HG03457 (cell line): ENCODE measurements around the gene TOM1.
A peak's percentile ranks its signal among the peaks of the same experiment; 100 is the strongest.
"Not testable (repeated sequence)": the region's sequence is repeated elsewhere in the genome, so short reads cannot be mapped to it uniquely, and the experiment has no call there.

Source experiments
- ATAC-seq: cut with Tn5 transposase; IDR thresholded peaks from one replicate; pipeline ENCODE4 v1.9.1; 2021; ENCODE audit warnings: moderate number of reproducible peaks; ENCODE audit not compliant: unreplicated experiment

The TOM1 gene

DNA sequence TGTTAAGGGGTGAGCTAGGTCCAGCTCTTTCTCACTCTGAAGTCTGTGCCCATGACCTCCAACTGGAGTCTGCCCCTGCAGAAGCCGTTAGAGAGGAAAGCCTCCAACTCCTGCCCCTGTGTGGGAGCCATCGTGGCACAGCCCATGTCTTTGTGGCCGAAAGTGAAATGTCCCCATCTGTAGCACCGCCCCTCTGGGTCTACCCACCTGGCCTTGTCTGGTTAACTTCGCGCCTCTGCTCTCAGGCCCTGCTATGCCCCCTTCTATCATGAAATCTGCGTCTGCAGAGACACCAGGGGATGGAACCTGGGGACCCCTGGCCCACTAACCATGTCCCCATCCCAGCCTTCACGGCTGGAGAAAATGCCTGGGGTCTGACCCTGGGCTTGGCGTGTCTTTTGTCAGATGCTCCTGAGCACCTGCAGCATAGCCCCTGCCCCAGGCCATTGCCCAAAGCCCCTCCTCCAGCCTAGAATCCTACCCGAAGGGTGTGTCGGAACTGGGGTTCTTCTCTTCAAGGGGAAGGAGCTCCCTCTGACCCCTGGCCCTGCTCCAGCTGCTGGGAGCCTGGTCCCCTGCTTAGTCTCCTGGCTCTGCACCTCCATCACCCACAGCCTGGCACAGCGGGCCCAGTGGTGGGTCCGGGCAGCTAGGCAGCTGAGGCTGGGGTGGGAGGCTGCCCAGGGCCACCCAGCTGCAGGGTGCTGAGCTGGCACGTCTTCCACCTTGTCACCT lies 45.4 kb downstream of the TOM1 start:
- no peak for ATAC-seq

DNA sequence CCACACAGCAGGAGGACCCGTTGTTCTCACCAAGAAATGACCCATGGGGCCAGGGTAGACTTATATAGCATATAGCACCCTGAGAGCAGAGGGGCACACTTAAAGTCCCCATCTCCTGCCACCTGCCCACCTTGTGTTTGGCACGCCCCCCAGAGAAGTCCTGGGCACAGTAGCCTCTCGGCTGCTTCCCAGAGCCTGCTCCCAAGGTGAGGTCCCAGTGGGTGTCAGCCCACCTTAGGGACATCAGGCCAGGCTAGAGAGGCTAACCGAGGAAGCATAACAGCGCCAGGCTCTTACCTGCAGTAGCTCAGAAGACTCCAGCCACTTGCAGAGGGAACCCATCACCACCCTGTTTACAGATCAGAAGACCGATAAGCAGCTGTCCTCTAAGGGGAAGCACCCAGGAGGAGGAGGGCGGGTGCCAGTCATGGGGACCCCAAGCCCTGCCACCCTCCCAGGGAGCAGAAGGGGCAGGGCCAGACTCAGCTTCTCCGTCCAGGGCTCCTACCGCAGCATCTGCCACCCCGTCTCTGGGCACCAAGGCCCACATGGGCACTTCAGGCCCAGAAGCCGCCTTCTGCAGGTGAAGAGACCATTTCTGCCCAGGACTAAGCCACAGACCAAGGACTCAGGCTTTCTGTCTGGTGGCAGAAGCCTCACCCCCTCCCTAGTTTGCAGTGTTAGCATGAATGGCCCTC lies 46.3 kb downstream of the TOM1 start:
- ATAC-seq = no peak

GRCh38 chr22:35346596-35347220 lies 47.0 kb downstream of the TOM1 start:
- no peak for ATAC-seq

DNA sequence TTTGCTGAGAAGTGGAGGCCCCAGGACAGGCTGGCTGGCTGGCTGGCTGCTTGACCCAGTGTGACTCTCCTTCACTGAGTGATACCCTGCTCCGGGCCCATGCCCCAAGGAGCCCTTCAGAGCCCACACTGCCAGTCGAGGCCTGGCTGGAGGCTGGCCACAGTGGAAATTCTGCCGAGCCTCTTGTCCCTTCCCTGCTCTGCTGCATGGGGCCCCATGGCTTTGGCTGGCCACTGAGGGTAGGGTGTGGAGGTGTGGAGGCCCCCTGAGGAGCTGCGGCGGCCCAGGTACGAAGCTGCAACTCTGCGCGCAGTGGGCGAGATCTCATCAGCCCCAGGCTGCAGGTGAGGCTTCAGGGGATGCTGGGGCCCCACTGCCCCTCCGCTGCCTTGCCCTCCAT lies 47.8 kb downstream of the TOM1 start:
- ATAC-seq = no peak

- ATAC-seq = no peak
Observed at GRCh38 chr22:35348026-35348590, 48.4 kb downstream of the TOM1 start.

GRCh38 chr22:35348703-35349102 lies 49.0 kb downstream of the TOM1 start:
- no peak for ATAC-seq

DNA sequence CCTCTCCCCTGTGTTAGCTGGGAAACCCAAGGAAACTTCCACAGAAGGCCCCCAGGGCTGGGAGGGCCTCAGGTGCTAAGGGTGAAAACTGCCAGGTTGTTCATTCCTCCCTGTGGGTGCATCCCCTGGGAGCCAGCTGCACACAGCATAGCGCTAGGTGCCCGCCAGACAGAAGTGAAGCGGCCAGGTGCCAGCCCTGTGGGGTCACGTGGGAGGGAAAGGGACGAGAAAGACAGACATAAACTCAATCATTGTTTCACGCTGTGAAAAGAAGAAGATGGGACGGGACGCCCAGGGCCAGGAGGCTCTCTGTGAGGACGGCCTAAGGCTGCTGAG lies 49.6 kb downstream of the TOM1 start:
- no peak for ATAC-seq

DNA sequence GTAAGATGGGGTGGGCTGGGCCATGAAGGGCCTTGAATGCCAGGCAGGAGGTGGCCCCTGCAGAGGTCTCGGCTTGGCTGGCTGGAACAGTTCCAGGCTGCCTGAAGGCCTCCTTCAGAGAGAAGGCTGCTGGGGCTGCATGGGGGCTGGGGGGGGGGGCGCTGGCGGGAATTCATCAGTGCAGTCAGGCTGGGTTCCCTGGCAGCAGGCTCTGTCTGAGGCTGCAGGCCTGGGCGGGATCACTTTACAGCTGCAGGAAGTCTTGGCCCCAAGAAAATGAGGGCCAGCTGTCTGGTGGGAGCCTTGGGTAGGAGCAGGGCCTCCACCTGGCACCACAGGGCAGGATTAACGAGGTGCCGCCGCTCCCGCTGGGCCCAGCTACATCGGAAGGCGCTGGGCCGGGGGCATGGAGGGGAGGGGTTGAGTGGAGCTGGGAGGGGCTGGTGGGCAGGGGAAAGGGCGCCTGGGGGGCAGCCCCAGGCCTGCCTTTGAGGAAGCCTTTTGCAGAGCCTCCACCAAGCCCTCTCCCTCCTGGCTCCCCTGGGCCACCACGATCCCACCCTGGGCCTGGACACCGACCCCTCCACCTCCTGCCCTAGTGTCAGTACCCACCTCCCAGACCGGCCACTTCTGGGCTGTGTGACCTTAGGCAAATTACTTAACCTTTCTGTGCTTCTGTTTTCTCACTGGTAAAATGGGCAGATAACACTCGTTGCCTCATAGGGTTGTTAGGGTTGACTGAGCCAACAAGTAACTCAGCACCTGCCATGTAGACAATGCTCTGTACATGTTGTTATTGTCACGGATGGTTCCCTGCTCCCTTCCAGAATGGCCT lies 50.2 kb downstream of the TOM1 start:
- ATAC-seq = no peak

GRCh38 chr22:35350539-35351503 lies 51.1 kb downstream of the TOM1 start:
- ATAC-seq = peak; percentile 55

- no peak for ATAC-seq
Observed at GRCh38 chr22:35352214-35353111, 52.8 kb downstream of the TOM1 start.

DNA sequence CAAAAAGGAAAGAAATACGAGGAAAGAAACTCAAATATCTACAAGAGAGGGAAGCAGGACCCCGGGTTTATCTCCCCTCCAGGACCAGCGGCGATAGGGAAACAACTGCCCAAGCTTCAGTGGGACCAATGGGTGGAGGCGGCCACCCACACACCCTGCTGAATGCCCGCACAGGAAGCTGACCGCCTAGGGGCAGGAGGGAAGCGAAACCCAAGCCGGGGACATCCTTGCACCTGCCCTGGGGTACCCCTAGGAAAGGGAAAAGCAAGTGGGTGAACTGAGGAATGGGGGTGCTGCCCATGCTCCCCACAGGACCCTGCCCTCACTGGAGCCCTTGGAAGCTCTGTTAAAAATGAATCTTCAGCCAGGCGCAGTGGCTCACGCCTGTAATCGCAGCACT lies 53.6 kb downstream of the TOM1 start:
- ATAC-seq = no peak

DNA sequence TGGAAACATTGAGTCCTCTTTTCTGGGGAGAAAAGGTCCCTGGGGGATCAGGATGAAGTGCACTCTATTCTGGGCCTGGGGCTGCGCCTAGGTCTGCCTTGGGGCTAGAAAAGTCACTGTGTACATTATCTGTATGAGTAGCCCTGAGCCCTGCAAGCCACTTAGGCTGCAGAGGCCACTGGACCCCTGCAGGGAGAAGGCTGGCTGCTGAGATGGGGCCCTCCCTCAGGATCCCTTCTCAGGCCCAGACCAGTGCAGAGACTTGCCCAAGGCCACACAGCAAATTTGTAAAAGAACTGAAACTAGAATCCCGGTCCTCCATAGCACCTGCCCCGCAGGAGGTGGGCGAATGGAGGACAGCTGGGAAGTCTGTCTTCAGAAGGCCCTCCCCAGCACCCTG lies 54.4 kb downstream of the TOM1 start:
- ATAC-seq = no peak

DNA sequence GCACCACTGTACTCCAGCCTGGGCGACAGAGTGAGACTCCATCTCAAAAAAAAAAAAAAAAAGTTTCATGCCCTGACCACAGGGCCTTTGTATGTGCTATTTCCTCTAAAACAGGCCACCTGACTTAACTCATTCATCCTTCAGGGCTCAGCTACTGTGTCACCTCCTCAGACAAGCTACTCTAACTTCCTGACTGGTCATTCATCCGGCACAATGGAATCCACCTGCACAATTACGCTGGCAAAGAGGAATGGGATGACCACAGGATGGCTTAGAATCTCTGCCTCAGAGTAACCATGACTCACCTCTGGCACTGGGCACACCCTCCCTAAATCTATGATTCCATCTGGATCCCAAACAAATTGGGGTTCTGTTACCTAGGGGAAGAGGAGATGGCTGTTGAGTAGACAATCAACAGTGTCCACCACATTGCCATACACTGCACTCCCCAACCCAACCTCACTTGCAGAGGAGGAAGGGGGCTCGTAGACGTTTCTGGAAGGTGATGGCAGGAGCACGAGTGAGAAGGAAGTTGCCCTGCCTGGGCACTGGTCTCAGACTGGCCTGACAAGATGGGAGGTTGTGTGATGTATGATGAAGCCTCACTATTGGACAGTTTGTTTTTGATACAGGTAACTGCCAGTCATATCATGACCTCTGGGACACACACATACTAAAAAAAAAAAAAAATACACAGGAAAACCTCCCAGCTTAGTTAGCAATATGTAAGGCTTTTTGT lies 58.4 kb downstream of the TOM1 start:
- no peak for ATAC-seq

- ATAC-seq = no peak
Observed at GRCh38 chr22:35359380-35360065, 59.8 kb downstream of the TOM1 start.

GRCh38 chr22:35361001-35361558 lies 61.4 kb downstream of the TOM1 start:
- no peak for ATAC-seq

DNA sequence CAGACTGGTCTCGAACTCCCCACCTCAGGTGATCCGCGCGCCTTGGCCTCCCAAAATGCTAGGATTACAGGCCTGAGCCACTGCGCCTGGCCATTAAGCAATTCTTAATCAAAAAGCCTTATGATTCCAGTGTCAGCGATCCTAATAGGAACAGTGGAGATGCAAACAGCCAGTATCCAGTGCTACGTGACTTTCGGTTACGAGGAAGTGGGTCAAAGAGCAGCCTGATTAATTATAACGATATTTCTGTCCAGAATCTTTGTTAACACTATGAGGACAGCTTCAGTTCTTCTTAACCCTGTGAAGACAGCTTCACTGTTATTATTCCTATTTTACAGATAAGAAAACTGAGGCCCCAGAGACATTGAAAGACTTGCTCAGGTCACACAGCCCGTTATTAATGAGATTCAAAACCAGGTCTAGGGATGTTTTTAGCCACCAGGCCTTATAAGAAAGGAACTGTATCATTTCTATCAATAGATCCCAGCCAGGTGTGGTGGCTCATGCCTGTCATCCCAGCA lies 63.9 kb downstream of the TOM1 start:
- ATAC-seq = no peak

DNA sequence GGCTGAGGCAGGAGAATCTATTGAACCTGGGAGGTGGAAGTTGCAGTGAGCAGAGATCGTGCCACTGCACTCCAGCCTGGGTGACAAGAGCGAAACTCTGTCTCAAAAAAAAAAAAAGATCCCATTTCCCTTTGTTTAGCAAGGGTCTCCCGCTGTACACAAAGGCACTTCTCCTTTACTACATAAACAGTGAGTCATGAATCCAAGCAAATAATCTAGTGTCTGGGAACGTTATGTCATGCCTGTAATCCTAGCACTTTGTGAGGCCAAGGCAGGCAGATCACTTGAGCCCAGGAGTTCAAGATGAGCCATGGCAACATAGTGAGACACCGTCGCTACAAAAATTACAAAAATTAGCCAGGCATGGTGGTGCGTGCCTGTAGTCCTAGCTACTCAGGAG lies 64.5 kb downstream of the TOM1 start:
- ATAC-seq = not testable (repeated sequence)
